ENCODE results near the gene BLOC1S4.
"Not testable (repeated sequence)": the region's sequence is repeated elsewhere in the genome, so short reads cannot be mapped to it uniquely, and the experiment has no call there.

BLOC1S4 gene

DNA sequence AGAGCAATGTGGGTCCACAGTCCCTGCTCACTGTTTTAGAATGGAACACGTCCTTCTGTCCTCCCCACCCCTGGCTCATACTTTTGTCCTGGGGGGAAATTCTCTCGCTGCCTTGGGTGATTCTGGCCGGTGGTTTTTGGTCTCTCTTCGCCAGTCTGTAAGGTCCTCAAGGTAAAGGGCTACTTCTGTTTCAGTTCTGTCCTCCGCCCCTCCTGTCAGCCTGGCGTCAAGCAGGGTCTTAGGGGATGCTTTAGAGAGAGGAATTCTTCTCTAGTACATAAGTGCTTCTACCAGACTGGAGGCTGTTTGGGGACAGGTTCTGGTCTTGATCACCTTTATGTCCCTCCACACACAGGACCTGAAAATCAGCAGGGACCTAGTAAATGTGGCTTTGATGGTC is 5.7 kb upstream of the BLOC1S4 start:
- no peak for DNase-seq
- in situ Hi-C loops (cut with HindIII; ENCODE audit: low pct_ligation_motif_present, low pct_unique_long_range_greater_than_20kb, low sequenced_read_pairs) = no loop called here

DNA sequence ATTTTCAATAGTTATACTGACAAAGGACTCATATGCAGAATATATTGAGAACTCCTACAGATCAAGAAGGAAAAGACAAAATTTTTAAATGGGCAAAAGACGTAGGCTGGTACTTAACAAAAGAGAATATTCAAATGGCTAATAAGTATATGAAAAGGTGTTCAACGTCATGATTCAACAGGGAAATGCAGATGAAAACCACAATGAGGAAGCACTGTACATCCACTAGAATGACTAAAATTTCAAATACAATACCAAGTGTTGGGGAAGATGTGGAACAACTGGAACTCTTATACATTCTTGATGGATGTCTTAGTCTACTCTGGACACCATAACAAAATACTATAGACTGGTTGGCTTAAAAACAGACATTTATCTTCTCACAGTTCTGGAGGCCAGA is 5.0 kb upstream of the BLOC1S4 start:
- in situ Hi-C loops (cut with HindIII; ENCODE audit: low pct_ligation_motif_present, low pct_unique_long_range_greater_than_20kb, low sequenced_read_pairs) = no loop called here
- no peak for DNase-seq

DNA sequence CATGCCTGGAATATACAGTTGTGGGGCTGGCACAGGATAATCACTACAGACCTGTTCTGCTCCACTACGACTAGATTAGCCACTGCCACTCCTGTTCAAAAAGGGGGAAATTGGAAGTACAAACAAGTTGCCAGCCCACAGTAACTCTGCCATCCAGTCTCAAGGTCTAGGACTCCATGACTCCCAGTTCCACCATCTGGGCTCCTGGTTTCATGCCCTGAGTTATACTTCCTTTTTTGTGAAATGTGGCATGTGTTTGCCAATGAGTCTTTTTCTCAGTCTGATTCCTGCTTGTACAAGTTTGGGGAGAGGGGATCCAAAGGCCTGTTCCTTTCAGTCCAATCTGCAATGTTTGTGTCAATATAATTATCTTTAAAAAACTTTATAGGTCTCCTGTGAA is 1.0 kb upstream of the BLOC1S4 start:
- in situ Hi-C loops (cut with HindIII; ENCODE audit: low pct_ligation_motif_present, low pct_unique_long_range_greater_than_20kb, low sequenced_read_pairs) = no loop called here
- no peak for DNase-seq

DNA sequence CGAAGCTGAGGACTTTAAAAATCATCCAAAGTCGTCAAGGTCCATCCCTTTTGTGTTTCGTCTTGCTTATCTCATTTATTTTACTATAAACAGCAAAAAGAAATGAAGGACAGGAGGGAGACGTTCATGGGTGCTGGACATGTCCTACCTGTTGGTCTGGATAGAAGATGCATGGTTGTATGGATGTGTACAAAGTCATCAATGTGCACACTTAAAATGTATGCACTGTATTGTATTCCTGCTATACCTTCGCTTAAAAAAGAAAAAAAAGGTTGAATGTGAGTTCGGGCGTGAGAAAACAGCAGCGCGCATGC is 313 bp upstream of the BLOC1S4 start:
- DNase-seq = no peak
- in situ Hi-C loops (cut with HindIII; ENCODE audit: low pct_ligation_motif_present, low pct_unique_long_range_greater_than_20kb, low sequenced_read_pairs) = no loop called here

DNA sequence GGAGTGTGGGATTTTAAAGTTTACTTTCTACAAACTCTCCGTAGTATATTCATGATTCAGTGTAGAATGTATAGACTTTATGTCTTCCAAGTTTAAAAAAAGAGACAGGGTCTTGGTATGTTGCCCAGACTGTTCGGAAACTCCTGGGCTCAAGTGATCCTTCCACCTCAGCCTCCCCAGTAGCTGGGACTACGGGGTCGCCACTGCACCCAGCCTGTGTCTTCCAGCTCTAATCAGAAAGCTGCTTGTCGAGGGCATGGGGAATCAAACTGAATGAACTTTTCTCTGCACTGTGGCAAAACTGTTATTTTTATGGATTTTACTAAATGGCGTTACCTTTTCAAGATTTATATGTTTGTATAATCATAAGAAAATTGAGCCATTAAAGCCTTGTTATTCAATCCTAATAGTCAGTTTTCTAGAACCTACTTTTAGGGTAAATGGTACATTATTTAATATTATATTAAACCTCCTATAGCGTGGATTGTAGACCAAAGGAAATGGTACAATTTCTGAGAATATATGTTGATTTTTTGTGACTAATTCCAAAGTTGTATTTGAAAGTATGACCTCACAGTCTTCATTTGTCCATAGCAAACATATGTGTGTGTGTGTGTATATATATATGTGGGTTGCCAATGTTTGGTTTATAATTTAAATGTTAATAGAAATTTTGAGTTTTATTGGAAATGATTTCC is 1.1 kb downstream of the BLOC1S4 start:
- in situ Hi-C loops (cut with HindIII; ENCODE audit: low pct_ligation_motif_present, low pct_unique_long_range_greater_than_20kb, low sequenced_read_pairs) = no loop called here
- no peak for DNase-seq

DNA sequence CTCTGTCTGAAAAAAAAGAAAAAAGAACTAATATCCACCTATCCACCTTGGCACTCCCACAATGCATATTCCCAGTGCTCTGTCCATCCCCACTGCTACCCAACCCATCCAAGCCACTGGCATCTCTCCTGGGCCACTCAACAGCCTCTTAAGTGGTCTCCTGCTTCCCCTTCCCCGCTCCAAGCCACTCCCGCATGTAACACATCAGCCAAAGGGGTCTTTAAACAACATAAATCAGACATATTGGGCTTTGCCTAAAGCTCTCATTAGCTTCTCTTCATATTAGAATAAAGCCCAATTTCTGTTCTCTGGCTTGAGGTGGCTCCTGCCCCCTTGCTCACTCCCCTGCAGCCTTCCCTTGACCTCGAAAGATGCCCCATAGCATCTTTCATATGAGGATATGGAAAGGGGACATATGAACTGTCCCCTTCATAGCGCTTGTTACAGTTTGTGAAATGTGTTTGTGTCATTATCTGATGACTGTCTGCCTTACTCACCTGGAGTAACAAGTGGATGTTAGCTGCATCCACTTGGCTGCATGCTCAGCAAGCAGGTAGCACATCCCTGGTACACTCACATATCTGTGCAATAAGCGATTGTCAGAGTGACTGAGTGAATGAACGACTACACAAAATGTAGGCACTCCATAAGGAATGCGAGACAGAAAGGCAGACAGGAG is 3.1 kb downstream of the BLOC1S4 start:
- DNase-seq = no peak
- in situ Hi-C loops (cut with HindIII; ENCODE audit: low pct_ligation_motif_present, low pct_unique_long_range_greater_than_20kb, low sequenced_read_pairs) = no loop called here

DNA sequence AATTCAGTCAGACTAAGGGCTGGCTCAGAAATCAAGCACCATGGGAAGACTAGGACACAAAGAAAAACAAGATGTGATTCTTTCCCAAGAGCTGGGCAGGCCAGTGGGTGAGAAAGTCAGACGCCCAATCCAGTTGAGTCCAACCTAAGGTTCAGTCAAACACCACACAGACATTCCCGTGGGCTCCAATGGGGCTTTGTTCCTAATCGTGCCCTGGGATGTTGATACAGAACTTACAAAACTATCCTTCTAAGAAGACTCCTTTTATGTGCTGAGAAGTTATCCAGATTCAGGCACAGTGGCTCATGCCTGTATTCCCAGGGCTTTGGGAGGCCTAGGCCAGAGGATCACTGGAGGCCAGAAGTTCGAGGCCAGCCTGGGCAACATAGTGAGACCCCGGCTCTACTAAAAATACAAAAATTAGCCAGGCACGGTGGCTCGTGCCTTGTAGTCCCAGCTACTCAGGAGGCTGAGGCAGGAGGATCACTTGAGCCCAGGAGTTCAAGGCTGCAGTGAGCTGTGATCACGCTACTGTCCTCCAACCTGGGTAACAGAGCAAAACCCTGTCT is 3.7 kb downstream of the BLOC1S4 start:
- in situ Hi-C loops (cut with HindIII; ENCODE audit: low pct_ligation_motif_present, low pct_unique_long_range_greater_than_20kb, low sequenced_read_pairs) = no loop called here
- no peak for DNase-seq

DNA sequence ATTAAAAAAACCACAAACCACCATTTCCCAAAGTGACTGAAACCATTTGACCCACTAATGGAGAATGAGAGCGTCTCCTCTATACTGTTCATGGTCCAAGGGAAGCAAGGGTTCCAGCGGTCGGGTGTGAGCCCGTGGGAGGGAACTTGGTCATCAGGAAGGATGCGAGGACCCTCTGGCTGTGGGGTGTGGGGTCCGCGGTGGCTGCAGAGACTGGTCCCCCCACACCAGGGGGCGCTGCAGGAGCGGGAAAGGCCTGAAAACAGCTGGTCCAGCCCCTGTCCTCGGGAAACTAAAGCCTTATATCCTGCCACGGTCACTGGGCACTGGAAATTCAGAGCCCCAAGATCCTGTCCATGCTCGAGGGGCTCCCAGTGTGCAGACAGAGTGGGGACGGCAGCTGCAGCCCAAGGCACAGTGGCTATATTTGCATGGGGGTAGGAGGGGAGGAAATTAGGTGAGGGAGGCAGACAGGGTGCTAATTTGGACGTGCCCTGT is 4.3 kb downstream of the BLOC1S4 start:
- peak; percentile 64 for DNase-seq
- in situ Hi-C loops (cut with HindIII; ENCODE audit: low pct_ligation_motif_present, low pct_unique_long_range_greater_than_20kb, low sequenced_read_pairs) = no loop called here

DNA sequence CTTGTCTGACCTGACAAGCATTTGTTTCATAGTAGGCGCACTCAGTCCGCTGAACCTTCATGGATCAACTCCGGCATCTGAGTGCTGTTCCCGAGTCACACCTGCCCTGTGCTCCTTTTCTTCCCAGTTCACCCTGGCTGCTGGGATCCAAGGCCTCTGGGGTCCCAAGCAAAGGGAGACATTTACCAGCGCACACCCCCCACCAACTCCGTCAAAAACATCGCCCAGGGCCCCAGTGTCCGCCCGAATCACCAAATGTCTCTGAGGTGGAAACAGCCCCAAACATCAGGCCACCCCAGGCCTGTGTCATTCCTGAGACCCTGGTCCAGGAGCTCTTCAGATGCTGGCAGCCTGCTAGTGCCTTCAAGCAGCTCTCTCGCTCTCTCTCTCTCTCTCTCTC is 5.1 kb downstream of the BLOC1S4 start:
- in situ Hi-C loops (cut with HindIII; ENCODE audit: low pct_ligation_motif_present, low pct_unique_long_range_greater_than_20kb, low sequenced_read_pairs) = no loop called here
- no peak for DNase-seq

DNA sequence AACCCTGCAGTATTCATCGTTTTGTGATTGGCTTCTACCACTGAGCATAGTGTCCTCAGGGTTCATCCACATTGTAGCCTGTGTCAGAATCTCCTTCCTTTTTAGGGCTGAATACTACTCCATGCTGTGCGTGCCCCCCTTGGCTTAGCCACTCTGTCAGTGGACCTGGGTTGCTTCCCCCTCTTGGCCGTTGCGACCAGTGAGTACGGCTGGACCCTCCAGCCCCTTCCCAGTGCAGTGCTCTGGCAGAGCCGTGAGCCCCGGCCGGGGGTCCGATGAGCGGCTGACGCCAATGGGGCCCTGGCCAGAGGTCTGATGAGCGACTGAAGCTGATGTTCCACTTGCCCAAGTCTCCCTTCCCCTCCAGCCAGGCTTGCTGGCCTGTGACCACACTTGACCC is 6.9 kb downstream of the BLOC1S4 start:
- in situ Hi-C loops (cut with HindIII; ENCODE audit: low pct_ligation_motif_present, low pct_unique_long_range_greater_than_20kb, low sequenced_read_pairs) = no loop called here
- no peak for DNase-seq

DNA sequence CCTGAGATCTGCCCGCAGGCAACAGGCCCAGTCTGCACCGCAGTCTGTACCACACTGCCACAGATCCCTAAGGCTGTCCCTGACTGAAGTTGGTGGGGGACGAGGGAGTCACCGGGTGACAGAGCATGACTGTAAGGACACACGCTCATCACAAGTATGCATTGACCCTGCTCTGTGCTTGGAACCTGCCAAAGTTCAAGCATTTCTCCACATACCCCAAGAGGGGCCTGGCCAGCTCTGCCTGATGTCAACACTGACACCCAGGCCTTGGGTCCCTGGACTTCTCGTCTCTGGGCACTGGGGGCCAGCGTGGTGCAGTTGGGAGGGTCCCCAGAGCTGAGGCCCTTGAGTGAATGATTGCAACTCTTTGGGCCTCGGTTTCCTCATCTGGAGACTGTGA is 7.9 kb downstream of the BLOC1S4 start:
- no peak for DNase-seq
- in situ Hi-C loops (cut with HindIII; ENCODE audit: low pct_ligation_motif_present, low pct_unique_long_range_greater_than_20kb, low sequenced_read_pairs) = no loop called here

DNA sequence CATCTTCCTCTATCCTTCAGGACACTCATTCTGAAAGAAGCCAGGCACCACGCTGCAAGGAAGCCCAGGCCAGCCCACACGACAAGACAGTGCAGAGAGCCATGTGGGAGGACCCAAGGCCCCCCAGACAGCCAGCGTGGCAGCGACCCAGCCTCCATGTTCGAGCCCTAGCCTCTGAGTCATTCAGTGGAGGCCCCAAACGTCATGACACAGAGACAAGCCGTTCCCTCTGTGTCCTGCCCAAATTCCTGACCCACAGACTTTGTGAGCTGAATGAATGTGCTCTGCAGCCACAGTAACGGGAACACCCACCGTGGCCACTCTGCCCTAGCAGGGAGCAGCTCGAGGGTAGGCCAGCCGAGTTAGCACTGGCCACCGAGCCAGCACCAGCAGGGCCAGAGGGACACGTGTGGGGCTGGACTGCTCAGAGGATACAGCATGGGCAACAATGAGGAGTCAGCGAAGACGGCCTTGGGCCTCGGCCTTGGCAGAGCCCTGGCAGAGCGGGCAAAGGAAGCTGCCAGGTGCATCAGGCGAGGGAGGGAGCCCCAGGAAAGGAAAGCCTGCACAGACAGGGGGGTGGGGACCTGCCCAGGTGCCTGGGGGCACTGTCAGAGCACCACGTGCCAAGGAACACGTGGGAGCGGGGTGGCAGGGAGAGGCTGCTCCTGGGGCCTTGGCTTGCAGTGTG is 8.6 kb downstream of the BLOC1S4 start:
- in situ Hi-C loops (cut with HindIII; ENCODE audit: low pct_ligation_motif_present, low pct_unique_long_range_greater_than_20kb, low sequenced_read_pairs) = no loop called here
- DNase-seq = no peak

DNA sequence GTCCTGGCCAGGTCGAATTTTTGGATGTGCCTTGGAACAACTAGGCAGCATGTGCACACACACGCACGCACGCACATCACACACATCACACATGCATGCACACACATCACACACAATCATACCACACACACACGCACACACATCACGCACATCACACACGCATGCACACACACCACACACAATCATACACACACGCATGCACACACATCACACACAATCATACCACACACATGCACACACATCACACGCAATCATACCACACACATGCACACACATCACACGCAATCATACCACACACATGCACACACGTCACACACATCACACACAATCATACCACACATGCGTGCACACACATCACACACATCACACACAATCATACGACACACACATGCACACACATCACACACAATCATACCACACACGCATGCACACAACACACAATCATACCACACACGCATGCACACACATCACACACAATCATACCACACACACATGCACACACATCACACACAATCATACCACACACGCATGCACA is 9.5 kb downstream of the BLOC1S4 start:
- DNase-seq; in situ Hi-C loops (cut with HindIII; ENCODE audit: low pct_ligation_motif_present, low pct_unique_long_range_greater_than_20kb, low sequenced_read_pairs): not testable (repeated sequence)

DNA sequence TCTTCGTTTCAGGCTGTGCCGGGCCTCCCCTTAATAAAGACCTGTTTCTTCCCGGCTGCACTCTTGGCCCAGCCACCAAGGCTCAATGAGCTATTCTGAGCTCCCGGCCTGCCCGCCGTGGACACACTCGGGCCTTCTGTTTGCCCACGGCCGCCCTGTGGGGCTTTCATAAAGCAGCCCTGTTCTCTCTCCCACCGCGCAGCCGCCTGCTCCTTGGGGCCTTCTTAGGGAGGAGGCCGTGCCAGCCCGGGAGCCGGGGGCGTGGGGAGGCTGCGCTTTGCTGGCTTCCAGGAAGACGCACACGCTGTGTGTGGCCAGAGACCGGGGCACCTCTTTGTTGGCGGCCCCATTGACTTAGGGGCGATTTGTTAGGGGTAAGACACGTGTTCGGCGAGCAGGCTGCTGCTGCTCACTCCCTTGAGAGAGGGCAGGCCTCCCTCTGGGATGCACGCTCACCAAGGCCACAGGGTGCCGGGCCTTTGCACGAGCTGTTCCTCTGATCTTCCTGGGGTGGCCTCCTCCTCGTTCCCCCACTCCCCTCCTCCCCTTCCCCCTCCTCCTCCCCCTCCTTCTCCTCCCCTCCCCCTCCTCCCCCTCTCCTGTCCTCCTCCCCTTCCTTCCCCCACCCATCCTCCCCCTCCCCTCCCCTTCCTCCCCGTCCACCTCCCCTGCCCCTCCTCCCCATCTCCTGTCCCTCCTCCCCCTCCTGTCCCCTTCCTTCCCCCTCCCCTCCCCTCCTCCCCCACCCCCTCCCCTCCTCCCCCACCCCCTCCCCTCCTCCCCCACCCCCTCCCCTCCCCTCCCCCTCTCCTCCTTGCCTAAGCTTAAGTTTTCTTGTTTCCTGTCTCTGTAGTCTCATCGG is 11.3 kb downstream of the BLOC1S4 start:
- DNase-seq = no peak
- in situ Hi-C loops (cut with HindIII; ENCODE audit: low pct_ligation_motif_present, low pct_unique_long_range_greater_than_20kb, low sequenced_read_pairs) = no loop called here

DNA sequence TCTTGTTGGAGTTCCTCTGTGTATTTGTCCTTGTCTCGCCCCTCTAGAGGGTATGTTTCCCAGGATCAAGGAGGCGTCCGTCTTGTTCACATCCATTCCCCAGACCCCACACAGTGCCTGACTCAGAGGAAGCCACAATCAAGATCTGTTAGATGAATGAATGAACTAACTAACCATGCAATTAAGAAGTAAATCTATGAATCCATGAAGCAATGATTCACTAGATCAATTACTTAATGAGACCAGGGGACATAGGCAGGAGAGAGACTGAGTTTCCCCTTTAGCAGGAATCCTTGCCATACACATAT is 11.9 kb downstream of the BLOC1S4 start:
- in situ Hi-C loops (cut with HindIII; ENCODE audit: low pct_ligation_motif_present, low pct_unique_long_range_greater_than_20kb, low sequenced_read_pairs) = no loop called here
- DNase-seq = no peak

DNA sequence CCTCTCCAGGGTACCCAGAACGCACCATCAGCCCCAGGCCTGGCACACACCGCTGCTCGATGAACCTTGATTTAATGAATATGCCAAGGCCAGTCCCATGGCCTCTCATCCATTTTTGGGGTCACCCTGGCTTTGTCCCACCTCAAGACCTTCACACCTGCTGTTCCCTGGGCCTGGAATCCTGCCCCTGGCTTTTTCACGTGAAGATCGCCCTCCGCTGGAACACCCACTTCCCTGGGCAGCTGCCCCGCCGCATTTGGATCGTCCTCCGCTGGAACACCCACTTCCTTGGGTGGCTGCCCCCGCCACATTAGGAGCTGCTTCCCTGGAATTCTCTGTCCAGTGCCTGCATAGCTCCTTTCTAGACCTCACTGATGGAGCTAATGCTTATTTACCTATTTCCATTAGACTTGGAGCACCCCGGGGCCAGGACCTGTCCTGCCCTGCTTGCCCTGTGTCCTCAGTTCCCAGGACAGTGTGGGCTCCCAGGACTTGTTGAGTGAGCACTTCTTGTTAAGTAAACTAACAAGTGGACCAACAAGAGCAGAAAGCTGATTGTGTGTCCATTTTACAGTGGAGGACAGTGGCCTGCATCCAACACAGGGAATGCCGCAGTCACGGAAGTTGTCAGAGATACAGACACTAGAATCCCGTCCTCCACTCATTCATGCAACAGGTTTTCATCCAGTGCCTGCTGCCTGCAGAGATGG is 12.5 kb downstream of the BLOC1S4 start:
- in situ Hi-C loops (cut with HindIII; ENCODE audit: low pct_ligation_motif_present, low pct_unique_long_range_greater_than_20kb, low sequenced_read_pairs) = no loop called here
- no peak for DNase-seq

DNA sequence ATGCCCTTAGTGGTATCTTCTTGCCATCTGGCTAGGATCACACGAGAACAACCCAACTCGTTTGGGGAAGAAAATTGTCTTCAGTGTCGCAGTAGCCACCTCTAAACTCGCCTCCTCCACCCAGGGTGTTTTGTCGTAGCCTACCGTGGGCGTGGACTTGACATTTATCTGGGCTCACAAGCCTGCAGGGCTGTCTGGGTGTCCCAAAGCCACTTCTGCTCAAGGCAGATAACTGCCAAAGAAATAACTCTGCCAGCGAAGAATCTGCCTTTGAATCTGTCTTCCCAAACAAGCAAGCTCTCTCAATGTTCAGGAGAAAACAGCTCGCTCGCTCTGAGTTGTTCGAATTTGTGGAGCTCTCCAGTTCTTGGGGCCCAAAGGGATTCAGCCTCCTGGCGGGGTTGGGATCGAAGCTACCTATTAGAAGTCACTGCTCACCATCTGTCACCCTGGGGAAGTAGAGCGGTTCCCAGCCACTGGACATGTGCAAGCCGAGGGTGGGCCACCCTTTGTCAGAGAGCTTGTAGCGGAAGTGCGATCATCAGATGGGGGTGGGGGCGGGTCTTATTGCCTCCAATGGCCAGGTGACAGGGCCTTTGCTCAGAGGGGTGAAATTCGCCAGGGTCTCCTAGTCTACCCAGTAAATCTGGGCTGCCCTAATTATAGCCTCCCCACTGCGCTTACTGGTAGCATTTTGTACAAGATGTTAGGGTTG is 14.8 kb downstream of the BLOC1S4 start:
- DNase-seq = no peak
- in situ Hi-C loops (cut with HindIII; ENCODE audit: low pct_ligation_motif_present, low pct_unique_long_range_greater_than_20kb, low sequenced_read_pairs) = no loop called here

DNA sequence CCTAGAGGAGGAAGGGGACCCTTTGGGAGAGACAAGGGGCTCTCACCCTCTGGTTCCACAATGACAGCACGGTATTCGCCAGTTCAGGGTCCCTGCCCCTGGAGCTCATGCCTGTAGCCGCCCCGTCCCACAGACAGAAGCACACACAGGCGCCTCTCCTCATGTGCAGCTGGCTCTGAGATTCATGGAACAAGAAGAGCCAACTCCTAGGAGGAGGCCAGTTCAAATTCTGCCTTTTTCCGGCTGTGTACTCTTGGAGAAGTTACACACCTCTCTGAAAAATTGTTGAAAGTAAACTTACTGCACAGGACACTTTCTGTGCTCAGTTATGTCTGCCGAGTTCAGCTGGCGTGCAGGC is 15.3 kb downstream of the BLOC1S4 start:
- no peak for DNase-seq
- in situ Hi-C loops (cut with HindIII; ENCODE audit: low pct_ligation_motif_present, low pct_unique_long_range_greater_than_20kb, low sequenced_read_pairs) = no loop called here

Data from ACHN (cell line).